ENCODE data around the gene COL6A1. TPM values are rescaled to one million over a fixed set of nuclear protein-coding genes. Genes with fewer than 3 reads are reported as not detected.

The COL6A1 gene
- total and polyA plus RNA-seq, 3 experiments from 2014 or later: 1.6 to 13.1 (median 12.1) TPM

- Mint-ChIP-seq H3K27me3 (peaks cover 0 to 1% of the 10 kb centered on the region in 2 donors), H3K27ac (no peak overlapping the region), H3K4me3 (no peak overlapping the region), H3K9me3 (no peaks in the 10 kb centered on the region), H3K4me1 (no peaks in the 10 kb centered on the region), H3K36me3 (no peaks in the 10 kb centered on the region)
- peak in 1 of 5 donors; percentile 41 for DNase-seq
- Histone ChIP-seq H3K27me3 (ENCODE audit: insufficient read depth, low read length, poor library complexity, severe bottlenecking) (no peaks in the 10 kb centered on the region), H3K36me3 (ENCODE audit: insufficient read depth, low read length) (no peaks in the 10 kb centered on the region), H3K4me1 (ENCODE audit: insufficient read depth, low read length) (no peaks in the 10 kb centered on the region), H3K4me3 (ENCODE audit: low read length) (no peak overlapping the region), H3K27ac (ENCODE audit: low read depth, low read length) (no peak overlapping the region), H3K9me3 (ENCODE audit: low read length) (no peaks in the 10 kb centered on the region)
- ChIA-PET POLR2A (no interaction called here), CTCF (no interaction called here)
Observed at GRCh38 chr21:45998871-45999580, 17.5 kb downstream of the COL6A1 start.

GRCh38 chr21:45999581-46000181 is 18.1 kb downstream of the COL6A1 start:
- Mint-ChIP-seq H3K36me3 (no peaks in the 10 kb centered on the region), H3K4me1 (no peaks in the 10 kb centered on the region), H3K27ac (peak overlapping the region in 1 of 8 donors; percentile 68), H3K27me3 (peaks cover 0 to 1% of the 10 kb centered on the region in 2 donors), H3K4me3 (no peak overlapping the region), H3K9me3 (no peaks in the 10 kb centered on the region)
- ChIA-PET CTCF (no interaction called here), POLR2A (no interaction called here)
- H3K4me1 ChIP-seq (ENCODE audit: insufficient read depth, low read length): no peaks in the 10 kb centered on the region
- H3K27ac ChIP-seq (ENCODE audit: low read depth, low read length): no peak overlapping the region
- no peaks in the 10 kb centered on the region for H3K27me3 ChIP-seq (ENCODE audit: insufficient read depth, low read length, poor library complexity, severe bottlenecking)
- no peak overlapping the region for H3K4me3 ChIP-seq (ENCODE audit: low read length)
- H3K36me3 ChIP-seq (ENCODE audit: insufficient read depth, low read length): no peaks in the 10 kb centered on the region
- H3K9me3 ChIP-seq (ENCODE audit: low read length): no peaks in the 10 kb centered on the region
- DNase-seq: no peak

GRCh38 chr21:46000182-46000730 is 18.7 kb downstream of the COL6A1 start:
- H3K27ac Mint-ChIP-seq: no peak overlapping the region
- H3K27me3 Mint-ChIP-seq: peaks cover 0 to 1% of the 10 kb centered on the region in 2 donors
- H3K9me3 Mint-ChIP-seq: no peaks in the 10 kb centered on the region
- no peak for DNase-seq
- H3K36me3 Mint-ChIP-seq: no peaks in the 10 kb centered on the region
- CTCF ChIA-PET: no interaction called here
- no peaks in the 10 kb centered on the region for H3K27me3 ChIP-seq (ENCODE audit: insufficient read depth, low read length, poor library complexity, severe bottlenecking)
- H3K4me3 ChIP-seq (ENCODE audit: low read length): no peak overlapping the region
- no peaks in the 10 kb centered on the region for H3K4me1 ChIP-seq (ENCODE audit: insufficient read depth, low read length)
- no peaks in the 10 kb centered on the region for H3K9me3 ChIP-seq (ENCODE audit: low read length)
- no peaks in the 10 kb centered on the region for H3K36me3 ChIP-seq (ENCODE audit: insufficient read depth, low read length)
- no peak overlapping the region for H3K27ac ChIP-seq (ENCODE audit: low read depth, low read length)
- H3K4me3 Mint-ChIP-seq: no peak overlapping the region
- no peaks in the 10 kb centered on the region for H3K4me1 Mint-ChIP-seq
- POLR2A ChIA-PET: no interaction called here

- Mint-ChIP-seq H3K4me1 (no peaks in the 10 kb centered on the region), H3K9me3 (no peaks in the 10 kb centered on the region), H3K27me3 (peaks cover 0 to 1% of the 10 kb centered on the region in 2 donors), H3K4me3 (no peak overlapping the region), H3K27ac (no peak overlapping the region), H3K36me3 (no peaks in the 10 kb centered on the region)
- no peaks in the 10 kb centered on the region for H3K27me3 ChIP-seq (ENCODE audit: insufficient read depth, low read length, poor library complexity, severe bottlenecking)
- H3K4me1 ChIP-seq (ENCODE audit: insufficient read depth, low read length): no peaks in the 10 kb centered on the region
- no peaks in the 10 kb centered on the region for H3K36me3 ChIP-seq (ENCODE audit: insufficient read depth, low read length)
- no peak overlapping the region for H3K27ac ChIP-seq (ENCODE audit: low read depth, low read length)
- no peak overlapping the region for H3K4me3 ChIP-seq (ENCODE audit: low read length)
- ChIA-PET POLR2A (no interaction called here), CTCF (no interaction called here)
- DNase-seq: peak in 1 of 5 donors; percentile 42
- H3K9me3 ChIP-seq (ENCODE audit: low read length): no peaks in the 10 kb centered on the region
Observed at GRCh38 chr21:46000731-46001641, 19.4 kb downstream of the COL6A1 start.

- CTCF ChIA-PET: no interaction called here
- no peak overlapping the region for H3K27ac ChIP-seq (ENCODE audit: low read depth, low read length)
- Mint-ChIP-seq H3K9me3 (no peaks in the 10 kb centered on the region), H3K4me1 (no peaks in the 10 kb centered on the region), H3K36me3 (no peaks in the 10 kb centered on the region), H3K27me3 (no peaks in the 10 kb centered on the region), H3K4me3 (no peak overlapping the region), H3K27ac (no peak overlapping the region)
- no peaks in the 10 kb centered on the region for H3K27me3 ChIP-seq (ENCODE audit: insufficient read depth, low read length, poor library complexity, severe bottlenecking)
- no peaks in the 10 kb centered on the region for H3K9me3 ChIP-seq (ENCODE audit: low read length)
- H3K4me1 ChIP-seq (ENCODE audit: insufficient read depth, low read length): no peaks in the 10 kb centered on the region
- POLR2A ChIA-PET: no interaction called here
- H3K36me3 ChIP-seq (ENCODE audit: insufficient read depth, low read length): no peaks in the 10 kb centered on the region
- H3K4me3 ChIP-seq (ENCODE audit: low read length): no peak overlapping the region
- peak in 1 of 5 donors; percentile 42 for DNase-seq
Observed at GRCh38 chr21:46001821-46002681, 20.5 kb downstream of the COL6A1 start.

- Histone ChIP-seq H3K27ac (ENCODE audit: low read depth, low read length) (no peak overlapping the region), H3K4me1 (ENCODE audit: insufficient read depth, low read length) (no peaks in the 10 kb centered on the region), H3K36me3 (ENCODE audit: insufficient read depth, low read length) (no peaks in the 10 kb centered on the region), H3K27me3 (ENCODE audit: insufficient read depth, low read length, poor library complexity, severe bottlenecking) (no peaks in the 10 kb centered on the region), H3K9me3 (ENCODE audit: low read length) (no peaks in the 10 kb centered on the region), H3K4me3 (ENCODE audit: low read length) (no peak overlapping the region)
- Mint-ChIP-seq H3K36me3 (no peaks in the 10 kb centered on the region), H3K4me1 (no peaks in the 10 kb centered on the region), H3K27me3 (no peaks in the 10 kb centered on the region), H3K9me3 (peaks cover 0 to under 1% (median 0%) of the 10 kb centered on the region in 5 donors), H3K4me3 (no peak overlapping the region), H3K27ac (no peak overlapping the region)
- peak in 1 of 5 donors; percentile 39 for DNase-seq
- ChIA-PET CTCF (no interaction called here), POLR2A (no interaction called here)
Observed at GRCh38 chr21:46002841-46003574, 21.4 kb downstream of the COL6A1 start.

- no peak overlapping the region for H3K4me3 Mint-ChIP-seq
- peaks cover 0 to 2% (median 0%) of the 10 kb centered on the region in 5 donors for H3K9me3 Mint-ChIP-seq
- no peak overlapping the region for H3K27ac Mint-ChIP-seq
- no peaks in the 10 kb centered on the region for H3K27me3 Mint-ChIP-seq
- no peak overlapping the region for H3K27ac ChIP-seq (ENCODE audit: low read depth, low read length)
- H3K4me3 ChIP-seq (ENCODE audit: low read length): no peak overlapping the region
- peak in 1 of 5 donors; percentile 40 for DNase-seq
- H3K9me3 ChIP-seq (ENCODE audit: low read length): no peaks in the 10 kb centered on the region
- no peaks in the 10 kb centered on the region for H3K27me3 ChIP-seq (ENCODE audit: insufficient read depth, low read length, poor library complexity, severe bottlenecking)
- ChIA-PET POLR2A (no interaction called here), CTCF (no interaction called here)
- H3K36me3 Mint-ChIP-seq: no peaks in the 10 kb centered on the region
- no peaks in the 10 kb centered on the region for H3K36me3 ChIP-seq (ENCODE audit: insufficient read depth, low read length)
- no peaks in the 10 kb centered on the region for H3K4me1 ChIP-seq (ENCODE audit: insufficient read depth, low read length)
- H3K4me1 Mint-ChIP-seq: no peaks in the 10 kb centered on the region
Observed at GRCh38 chr21:46003575-46004007, 22.0 kb downstream of the COL6A1 start.

All from CD8-positive, alpha-beta memory T cell (primary cell).